PC-3 (cell line): ENCODE measurements around the gene TMEM250. TPM values are rescaled to one million over a fixed set of nuclear protein-coding genes. Genes with fewer than 3 reads are reported as not detected.

Experiments used
- ATAC-seq: fragments of 200-7000 bp; cut with Tn5 transposase; 2 replicates; pipeline ENCODE4 v1.9.1; 2020; ENCODE audit warnings: mild to moderate bottlenecking, moderate library complexity
- BruUV-seq: library from RNA; stranded (reverse); fragments of 400-500 nt; replicated peaks from 2 replicates; lab custom pipeline; 2021; lab: Mats Ljungman, UMichigan
- CTCF ChIA-PET: fragments of 300-600 bp; sonication (Branson Sonifier 250); formaldehyde crosslinking; loops from one replicate; lab custom pipeline; 2022; ENCODE audit warnings: antibody characterized with exemption; lab: Charles Lee
- POLR2A ChIA-PET: fragments of 300-600 bp; sonication (Branson Sonifier 250); formaldehyde crosslinking; loops from one replicate; lab custom pipeline; 2022; ENCODE audit warnings: antibody characterized with exemption; ENCODE audit not compliant: unreplicated experiment; lab: Charles Lee
- DNase-seq: peaks from one replicate; pipeline ENCODE4 v3.0.0-alpha.2; 2015
- H2AFZ ChIP-seq: fragments of 300-600 bp; sonication (generic); 2 replicates; pipeline ENCODE4 v1.6.0; 2016; ENCODE audit warnings: antibody characterized with exemption, low read length
- H3F3A ChIP-seq: fragments of 300-600 bp; sonication (generic); one replicate; pipeline ENCODE4 v1.6.0; 2017; ENCODE audit warnings: antibody characterized with exemption, low read length, control low read depth, mild to moderate bottlenecking; ENCODE audit not compliant: unreplicated experiment
- H3K27ac ChIP-seq: fragments of 300-600 bp; sonication (generic); 2 replicates; pipeline ENCODE4 v1.5.1; 2016; ENCODE audit warnings: mild to moderate bottlenecking, low read length
- H3K27me3 ChIP-seq: fragments of 300-600 bp; sonication (generic); 2 replicates; pipeline ENCODE4 v1.6.1; 2016; ENCODE audit warnings: low read length, mixed read lengths
- H3K36me3 ChIP-seq: fragments of 300-600 bp; sonication (generic); 2 replicates; pipeline ENCODE4 v1.6.1; 2016; ENCODE audit warnings: low read depth, mixed run types, low read length, mixed read lengths
- H3K4me1 ChIP-seq: fragments of 300-600 bp; sonication (generic); 2 replicates; pipeline ENCODE4 v1.5.1; 2016; ENCODE audit warnings: low read length; ENCODE audit not compliant: insufficient read depth
- H3K4me2 ChIP-seq: fragments of 300-600 bp; sonication (generic); 2 replicates; pipeline ENCODE4 v1.6.0; 2016; ENCODE audit warnings: low read length
- H3K4me3 ChIP-seq: fragments of 300-600 bp; sonication (generic); 2 replicates; pipeline ENCODE4 v1.5.1; 2016; ENCODE audit warnings: mild to moderate bottlenecking, low read length, mixed read lengths
- H3K79me2 ChIP-seq: fragments of 300-600 bp; sonication (generic); 2 replicates; pipeline ENCODE4 v1.6.1; 2017; ENCODE audit warnings: low read length, mixed read lengths
- H3K9ac ChIP-seq: fragments of 300-600 bp; sonication (generic); 2 replicates; pipeline ENCODE4 v1.6.0; 2016; ENCODE audit warnings: mild to moderate bottlenecking, low read length
- H3K9me2 ChIP-seq: fragments of 300-600 bp; sonication (generic); replicated peaks from 2 replicates; pipeline ENCODE4 v1.6.1; 2016; ENCODE audit warnings: mixed run types, low read length, mixed read lengths
- H3K9me3 ChIP-seq: fragments of 300-600 bp; sonication (generic); 2 replicates; pipeline ENCODE4 v1.6.1; 2016; ENCODE audit warnings: low read length, mixed read lengths
- H4K20me1 ChIP-seq: fragments of 300-600 bp; sonication (generic); 2 replicates; pipeline ENCODE4 v1.6.1; 2016; ENCODE audit warnings: low read length, mixed read lengths
- CTCF ChIP-seq: fragments of 300-600 bp; sonication (generic); conservative IDR thresholded peaks from 2 replicates; pipeline ENCODE4 v1.5.1; 2017; ENCODE audit warnings: antibody characterized with exemption, low read depth, mild to moderate bottlenecking, low read length
- EZH2 ChIP-seq: fragments of 300-600 bp; sonication (generic); IDR thresholded peaks from one replicate; pipeline ENCODE4 v1.6.1; 2017; ENCODE audit warnings: antibody characterized with exemption, mild to moderate bottlenecking, low read length; ENCODE audit not compliant: unreplicated experiment
- EZH2phosphoT487 ChIP-seq: fragments of 300-600 bp; sonication (generic); IDR thresholded peaks from 2 replicates; pipeline ENCODE4 v1.6.1; 2018; ENCODE audit warnings: mild to moderate bottlenecking, antibody characterized with exemption, low read length, borderline replicate concordance
- intact Hi-C: fragments of 100-400 bp; cut with micrococcal nuclease; formaldehyde crosslinking; loops from 2 replicates; pipeline ENCODE4 v1.9.0; 2023
- total RNA-seq: library from RNA; depleted of rRNA; stranded (reverse); fragments of >200 nt; gene quantifications from 2 replicates; pipeline ENCODE4 v1.2.3, GENCODE V29; 2014

TMEM250 gene
- total RNA-seq, 1 experiment from 2014 or later, result 64.7 TPM

GRCh38 chr9:136091582-136092352 is 26.9 kb downstream of the TMEM250 start:
- Histone ChIP-seq H3K9me2 (no peaks in the 10 kb centered on the region), H3K79me2 (peaks cover 58% of the 10 kb centered on the region), H4K20me1 (no peaks in the 10 kb centered on the region), H3F3A (no peaks in the 10 kb centered on the region), H3K27me3 (no peaks in the 10 kb centered on the region), H3K27ac (no peak overlapping the region), H3K4me2 (no peak overlapping the region), H3K9me3 (no peaks in the 10 kb centered on the region), H2AFZ (no peak overlapping the region), H3K36me3 (no peaks in the 10 kb centered on the region), H3K9ac (no peak overlapping the region), H3K4me1 (peaks cover 9% of the 10 kb centered on the region; the same call in 1 of the 2 replicates), H3K4me3 (no peak overlapping the region)
- DNase-seq, result no peak
- ChIA-PET POLR2A (no interaction called here), CTCF (no interaction called here)
- ATAC-seq, result no peak
- BruUV-seq, result no TSS peak
- TF ChIP-seq CTCF, result no peak
- TF ChIP-seq EZH2, result no peak
- TF ChIP-seq EZH2phosphoT487, result no peak
- intact Hi-C loops, result no loop called here

- Histone ChIP-seq H3K4me2 (no peak overlapping the region), H3K9me2 (no peaks in the 10 kb centered on the region), H3K27me3 (no peaks in the 10 kb centered on the region), H2AFZ (no peak overlapping the region), H3K36me3 (no peaks in the 10 kb centered on the region), H3F3A (no peaks in the 10 kb centered on the region), H3K27ac (no peak overlapping the region), H3K4me1 (peaks cover 9% of the 10 kb centered on the region; the same call in 1 of the 2 replicates), H3K9ac (no peak overlapping the region), H3K4me3 (no peak overlapping the region), H4K20me1 (no peaks in the 10 kb centered on the region), H3K79me2 (peaks cover 58% of the 10 kb centered on the region), H3K9me3 (no peaks in the 10 kb centered on the region)
- intact Hi-C loops, result no loop called here
- ATAC-seq (no peak), DNase-seq (no peak)
- ChIA-PET POLR2A (no interaction called here), CTCF (no interaction called here)
- TF ChIP-seq CTCF, result no peak
- TF ChIP-seq EZH2, result no peak
- TF ChIP-seq EZH2phosphoT487, result no peak
- no TSS peak for BruUV-seq
Measured at GRCh38 chr9:136090768-136091581, 27.7 kb downstream of the TMEM250 start.
